GM23338 (cell line): ENCODE data around the gene EPS8L2. TPM values are rescaled to one million over a fixed set of nuclear protein-coding genes. Genes with fewer than 3 reads are reported as not detected.

Experiments used
- ATAC-seq: fragments of 200-7000 bp; cut with Tn5 transposase; 3 replicates; pipeline ENCODE4 v1.9.1; 2020
- DNase-seq: peaks from one replicate; pipeline ENCODE4 v3.0.0-alpha.2; 2015; ENCODE audit warnings: low spot score
- H2AFZ ChIP-seq: fragments of 200-600 bp; sonication (generic); 2 replicates; pipeline ENCODE4 v1.8.0; 2016; ENCODE audit warnings: antibody characterized with exemption, mild to moderate bottlenecking, moderate library complexity
- H3F3A ChIP-seq: fragments of 200-600 bp; sonication (generic); replicated peaks from 2 replicates; pipeline ENCODE4 v1.8.0; 2017; ENCODE audit warnings: antibody characterized with exemption, mixed run types, low read depth
- H3K27ac ChIP-seq: fragments of 200-600 bp; sonication (generic); 2 replicates; pipeline ENCODE4 v1.6.1; 2016; ENCODE audit warnings: low read depth
- H3K27me3 ChIP-seq: fragments of 200-600 bp; sonication (generic); 2 replicates; pipeline ENCODE4 v1.8.0; 2016; ENCODE audit warnings: mild to moderate bottlenecking, mixed run types, moderate library complexity; ENCODE audit not compliant: insufficient read depth
- H3K36me3 ChIP-seq: fragments of 200-600 bp; sonication (generic); 2 replicates; pipeline ENCODE4 v1.8.0; 2016; ENCODE audit warnings: mild to moderate bottlenecking; ENCODE audit not compliant: insufficient read depth
- H3K4me1 ChIP-seq: fragments of 200-600 bp; sonication (generic); 2 replicates; pipeline ENCODE4 v1.8.0; 2016; ENCODE audit warnings: mild to moderate bottlenecking, moderate library complexity; ENCODE audit not compliant: insufficient read depth
- H3K4me2 ChIP-seq: fragments of 200-600 bp; sonication (generic); 2 replicates; pipeline ENCODE4 v1.7.1; 2017; ENCODE audit warnings: mixed run types
- H3K4me3 ChIP-seq: fragments of 200-600 bp; sonication (generic); 2 replicates; pipeline ENCODE4 v1.6.1; 2016; ENCODE audit warnings: mixed run types
- H3K79me2 ChIP-seq: fragments of 200-600 bp; sonication (generic); replicated peaks from 2 replicates; pipeline ENCODE4 v1.8.0; 2017; ENCODE audit warnings: mild to moderate bottlenecking; ENCODE audit not compliant: insufficient read depth
- H3K9me2 ChIP-seq: fragments of 200-600 bp; sonication (generic); 2 replicates; pipeline ENCODE4 v1.8.0; 2017; ENCODE audit not compliant: insufficient read depth
- H4K20me1 ChIP-seq: fragments of 200-600 bp; sonication (generic); replicated peaks from 2 replicates; pipeline ENCODE4 v1.8.0; 2017; ENCODE audit warnings: mild to moderate bottlenecking; ENCODE audit not compliant: insufficient read depth
- H3K27ac Mint-ChIP-seq: 2 replicates; pipeline ENCODE4 v1.8.0; 2020; ENCODE audit warnings: inconsistent platforms, mild to moderate bottlenecking, moderate library complexity, mixed read lengths
- H3K27me3 Mint-ChIP-seq: 3 replicates; pipeline ENCODE4 v1.8.0; 2022; ENCODE audit warnings: low read depth, mild to moderate bottlenecking, moderate library complexity, mixed read lengths, inconsistent platforms; ENCODE audit not compliant: insufficient read depth, poor library complexity
- H3K36me3 Mint-ChIP-seq: 3 replicates; pipeline ENCODE4 v1.8.0; 2021; ENCODE audit warnings: low read depth, mild to moderate bottlenecking, inconsistent platforms, moderate library complexity, mixed read lengths
- H3K4me1 Mint-ChIP-seq: 3 replicates; pipeline ENCODE4 v1.8.0; 2020; ENCODE audit warnings: mild to moderate bottlenecking, inconsistent platforms, mixed read lengths
- H3K4me3 Mint-ChIP-seq: 3 replicates; pipeline ENCODE4 v1.8.0; 2021; ENCODE audit warnings: moderate library complexity, mild to moderate bottlenecking, inconsistent platforms, mixed read lengths
- H3K9me3 Mint-ChIP-seq: 3 replicates; pipeline ENCODE4 v1.8.0; 2020; ENCODE audit warnings: moderate library complexity, mild to moderate bottlenecking, inconsistent platforms, mixed read lengths
- CREB1 ChIP-seq: fragments of 250-450 bp; sonication (Bioruptor Pico); IDR thresholded peaks from 2 replicates; pipeline ENCODE4 v1.5.0; 2020; ENCODE audit warnings: low read depth, mild to moderate bottlenecking, moderate library complexity
- CTCF ChIP-seq, 2 experiments: fragments of 200-600 bp in 1 of 2; sonication (generic) in 1 of 2; conservative IDR thresholded peaks; 2 replicates each; pipeline versions ENCODE4 v1.5.1 to v1.6.1; 2016 to 2017; ENCODE audit warnings: antibody characterized with exemption in 2 of 2, low read depth in 2 of 2, mild to moderate bottlenecking in 2 of 2, moderate library complexity in 1 of 2
- ETS1 ChIP-seq: IDR thresholded peaks from 2 replicates; pipeline ENCODE4 v1.6.1; 2016; ENCODE audit warnings: antibody characterized with exemption
- EZH2 ChIP-seq: fragments of 200-600 bp; sonication (generic); IDR thresholded peaks from one replicate; pipeline ENCODE4 v1.8.0; 2017; ENCODE audit warnings: antibody characterized with exemption, mild to moderate bottlenecking, low read depth; ENCODE audit not compliant: unreplicated experiment
- EZH2phosphoT487 ChIP-seq: fragments of 200-600 bp; sonication (generic); IDR thresholded peaks from one replicate; pipeline ENCODE4 v1.8.1; 2018; ENCODE audit warnings: antibody characterized with exemption; ENCODE audit not compliant: unreplicated experiment
- JUNB ChIP-seq: IDR thresholded peaks from one replicate; pipeline ENCODE4 v1.6.1; 2016; ENCODE audit warnings: antibody characterized with exemption; ENCODE audit not compliant: unreplicated experiment
- NANOG ChIP-seq: IDR thresholded peaks from 2 replicates; pipeline ENCODE4 v1.6.1; 2016; ENCODE audit warnings: antibody characterized with exemption, borderline replicate concordance
- POLR2AphosphoS5 ChIP-seq: IDR thresholded peaks from 2 replicates; pipeline ENCODE4 v1.6.1; 2016; ENCODE audit warnings: antibody characterized with exemption, low read depth
- REST ChIP-seq: IDR thresholded peaks from one replicate; pipeline ENCODE4 v1.6.1; 2018; ENCODE audit warnings: antibody characterized with exemption; ENCODE audit not compliant: unreplicated experiment
- STAT1 ChIP-seq: IDR thresholded peaks from one replicate; pipeline ENCODE4 v1.6.1; 2016; ENCODE audit warnings: antibody characterized with exemption; ENCODE audit not compliant: unreplicated experiment
- ZNF114 ChIP-seq: fragments of 250-450 bp; sonication (Bioruptor Pico); IDR thresholded peaks from 2 replicates; pipeline ENCODE4 v1.5.0; 2020; ENCODE audit warnings: mild to moderate bottlenecking, moderate library complexity
- ZNF331 ChIP-seq: fragments of 250-450 bp; sonication (Bioruptor Pico); IDR thresholded peaks from 2 replicates; pipeline ENCODE4 v1.5.0; 2020; ENCODE audit warnings: low read depth, mild to moderate bottlenecking, moderate library complexity
- ZNF462 ChIP-seq: fragments of 250-450 bp; sonication (Bioruptor Pico); IDR thresholded peaks from 2 replicates; pipeline ENCODE4 v1.5.0; 2020; ENCODE audit warnings: mild to moderate bottlenecking, moderate library complexity
- polyA plus RNA-seq: library from polyadenylated mRNA; unstranded; fragments of >200 nt; fragmentation: Nextera tagmentation; extraction: Ambion mirVana; gene quantifications from 2 replicates; pipeline ENCODE4 v1.2.1, GENCODE V29; 2016
- total RNA-seq: library from RNA; depleted of rRNA; stranded (reverse); fragments of >200 nt; shearing (Covaris generic); gene quantifications from 2 replicates; pipeline ENCODE4 v1.2.3, GENCODE V29; 2014

Gene EPS8L2
- total and polyA plus RNA-seq, 2 experiments from 2014 or later = 38.7 to 59.4 TPM

- peaks cover 3% of the 10 kb centered on the region; the same call in 1 of the 2 replicates for H3K79me2 ChIP-seq
- H3K4me1 ChIP-seq = no peaks in the 10 kb centered on the region
- no peak overlapping the region for H2AFZ ChIP-seq
- H3K9me2 ChIP-seq = no peaks in the 10 kb centered on the region
- Mint-ChIP-seq H3K9me3 (no peaks in the 10 kb centered on the region), H3K4me1 (no peaks in the 10 kb centered on the region), H3K4me3 (no peak overlapping the region), H3K36me3 (peaks cover 27% of the 10 kb centered on the region), H3K27me3 (peaks cover 12% of the 10 kb centered on the region), H3K27ac (no peak overlapping the region)
- no peak overlapping the region for H3K27ac ChIP-seq
- DNase-seq = no peak
- TF ChIP-seq JUNB (no peak), POLR2AphosphoS5 (no peak), STAT1 (no peak), ZNF114 (CRISPR knock-in tag) (no peak), EZH2phosphoT487 (no peak), ZNF462 (no peak), ZNF331 (CRISPR knock-in tag) (no peak), REST (no peak), ETS1 (no peak), CREB1 (CRISPR knock-in tag) (no peak), CTCF (conservative IDR thresholded peaks at IDR 0.05; ENCODE audit: low read depth in 2 of 2) (no peak), NANOG (no peak), EZH2 (no peak)
- H3K36me3 ChIP-seq = peaks cover 13% of the 10 kb centered on the region
- no peak overlapping the region for H3K4me2 ChIP-seq
- H3K27me3 ChIP-seq = no peaks in the 10 kb centered on the region
- H3K4me3 ChIP-seq = no peak overlapping the region
- peaks cover 6% of the 10 kb centered on the region; the same call in 1 of the 2 replicates for H4K20me1 ChIP-seq
- H3F3A ChIP-seq = peaks cover 10% of the 10 kb centered on the region; the same call in 1 of the 2 replicates
- ATAC-seq = no peak
These were observed 49.6 kb upstream of the EPS8L2 start for GRCh38 chr11:656426-656825.
